ENCODE measurements around the gene ZNF273.
"Not testable (repeated sequence)": the region's sequence is repeated elsewhere in the genome, so short reads cannot be mapped to it uniquely, and the experiment has no call there.

ZNF273 gene

DNA sequence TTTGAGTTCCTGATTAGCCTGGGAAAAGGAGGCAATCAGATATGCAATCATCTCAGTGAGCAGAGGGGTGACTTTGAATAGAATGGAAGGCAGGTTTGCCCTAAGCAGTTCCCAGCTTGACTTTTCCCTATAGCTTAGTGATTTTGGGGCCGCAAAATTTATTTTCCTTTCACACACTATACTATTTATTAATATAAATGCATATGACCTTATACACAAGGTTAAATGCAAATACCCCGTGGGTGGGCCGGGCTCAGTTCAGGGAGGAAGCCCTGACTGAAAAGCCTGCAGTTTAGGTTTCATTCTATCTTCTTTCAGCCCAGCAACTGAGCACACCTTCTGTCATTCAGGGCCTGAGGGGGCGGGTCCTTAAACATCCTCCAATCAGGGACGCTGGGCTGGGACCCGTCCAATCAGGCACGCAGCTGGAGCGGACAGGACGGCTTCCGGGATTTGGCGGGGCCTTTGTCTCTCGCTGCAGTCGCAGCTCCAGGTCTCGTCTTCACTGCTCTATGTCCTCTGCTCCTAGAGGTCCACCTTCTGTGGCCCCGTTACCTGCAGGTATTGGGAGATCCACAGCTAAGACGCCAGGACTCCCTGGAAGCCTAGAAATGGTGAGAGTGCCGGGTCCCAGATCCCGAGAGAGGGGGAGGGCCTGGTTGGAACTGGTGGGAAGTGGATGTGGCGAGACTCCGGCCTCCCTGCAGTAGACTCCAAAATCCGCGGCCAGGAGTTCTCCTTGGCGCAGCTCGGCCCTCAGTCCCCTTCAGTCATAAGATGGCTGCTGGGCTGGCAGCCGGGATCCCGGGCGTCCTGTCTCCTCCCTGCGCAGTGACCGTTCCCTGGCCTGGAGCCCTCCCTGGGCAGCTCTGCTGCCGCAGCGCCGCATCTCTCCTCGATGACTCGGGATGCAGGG lies at the start of gene ZNF273:
TSS of gene ZNF273 (plus strand) at position 468 of the 916 bp plus-strand sequence. CDS start at position 513, 45 bp downstream.
- peak; percentile 91 for DNase-seq (ENCODE audit: low spot score)

- DNase-seq (ENCODE audit: low spot score) = no peak
Observed at GRCh38 chr7:64853679-64854078, 49.4 kb upstream of the ZNF273 start.

DNA sequence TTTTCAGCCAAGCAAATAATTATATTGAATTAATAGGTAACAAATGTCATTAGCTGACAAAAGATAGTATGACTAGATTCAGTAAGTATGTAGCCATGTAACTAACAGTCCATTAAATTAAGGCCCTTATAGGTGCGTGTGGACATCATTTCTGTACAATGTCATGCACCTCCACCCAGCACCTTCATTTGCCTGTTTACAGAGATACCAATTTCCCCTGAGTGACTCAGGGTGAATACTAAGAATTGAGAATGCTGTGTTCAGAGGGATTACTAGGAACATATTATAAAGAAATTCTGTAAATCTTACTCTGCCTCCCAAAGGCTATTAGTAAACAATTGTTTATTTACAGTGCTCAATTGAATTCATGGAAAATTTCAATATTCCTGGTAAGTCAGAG lies 48.1 kb upstream of the ZNF273 start:
- no peak for DNase-seq (ENCODE audit: low spot score)

DNA sequence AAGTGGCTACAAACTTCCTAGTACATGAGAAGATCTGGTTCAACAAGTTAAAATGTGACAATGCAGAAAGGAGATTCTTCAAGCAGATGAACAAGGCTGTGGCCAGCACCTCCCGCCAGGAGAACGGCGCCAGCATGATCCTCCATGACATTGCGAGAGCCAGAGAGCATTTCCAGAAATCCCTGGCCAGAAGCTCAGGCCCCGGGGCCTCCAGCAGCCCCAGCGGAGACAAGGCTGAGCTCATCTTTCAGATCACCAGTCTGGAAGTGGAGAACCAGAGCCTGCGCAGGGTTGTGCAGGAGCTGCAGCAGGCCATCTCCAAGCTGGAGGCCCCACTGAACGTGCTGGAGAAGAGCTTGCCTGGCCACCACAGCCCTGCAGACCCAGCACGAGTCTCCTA lies 40.1 kb upstream of the ZNF273 start:
- no peak for DNase-seq (ENCODE audit: low spot score)

DNA sequence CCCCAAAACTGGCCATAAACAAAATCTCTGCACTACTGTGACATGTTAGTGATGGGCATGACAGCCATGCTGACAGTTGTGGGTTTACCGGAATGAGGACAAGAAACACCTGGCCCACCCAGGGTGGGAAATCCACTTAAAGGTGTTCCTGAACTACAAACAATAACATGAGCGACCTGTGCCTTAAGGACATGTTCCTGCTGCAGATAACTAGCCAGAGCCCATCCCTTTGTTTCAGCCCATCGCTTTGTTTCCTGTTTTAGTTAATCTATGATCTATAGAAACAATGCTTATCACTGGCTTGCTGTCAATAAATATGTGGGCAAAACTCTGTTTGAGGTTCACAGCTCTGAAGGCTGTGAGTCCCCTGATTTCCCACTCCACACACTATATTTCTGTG lies 39.5 kb upstream of the ZNF273 start:
- not testable (repeated sequence) for DNase-seq (ENCODE audit: low spot score)

DNA sequence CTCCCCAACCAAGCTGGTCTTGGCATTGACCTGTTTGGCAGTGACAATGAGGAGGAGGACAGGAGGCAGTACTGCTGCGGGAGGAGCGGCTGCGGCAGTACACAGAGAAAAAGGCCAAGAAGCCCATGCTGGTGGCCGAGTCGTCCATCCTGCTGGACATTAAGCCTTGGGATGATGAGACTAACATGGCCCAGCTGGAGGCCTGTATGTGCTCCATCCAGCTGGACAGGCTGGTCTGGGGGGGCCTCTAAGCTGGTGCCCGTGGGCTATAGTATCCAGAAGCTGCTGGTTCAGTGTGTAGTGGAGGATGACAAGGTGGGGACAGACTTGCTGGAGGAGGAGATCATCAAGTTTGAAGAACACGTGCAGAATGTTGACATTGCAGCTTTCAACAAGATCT lies 39.1 kb upstream of the ZNF273 start:
- no peak for DNase-seq (ENCODE audit: low spot score)

GRCh38 chr7:64867863-64868440 lies 35.1 kb upstream of the ZNF273 start:
- no peak for DNase-seq (ENCODE audit: low spot score)

DNA sequence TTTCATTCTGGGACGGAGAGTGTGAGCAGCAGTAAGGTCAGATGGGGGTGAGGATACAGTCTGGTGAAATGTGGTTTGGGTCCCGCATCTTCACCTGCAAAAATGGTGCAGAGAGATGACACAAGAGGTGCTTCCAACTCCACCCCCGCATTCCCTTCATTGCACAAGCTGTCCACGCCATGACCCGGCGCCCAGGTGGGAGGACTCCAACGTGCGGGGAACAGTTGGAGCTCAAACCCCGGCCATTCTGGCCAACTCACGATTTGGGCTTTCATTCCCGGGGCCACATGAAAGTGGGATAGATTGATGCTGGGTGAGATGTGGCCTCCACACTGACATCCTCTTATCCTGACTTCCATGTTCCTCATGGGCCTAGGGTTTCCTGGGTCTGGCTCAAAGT lies 34.6 kb upstream of the ZNF273 start:
- DNase-seq (ENCODE audit: low spot score) = no peak

GRCh38 chr7:64869121-64869725 lies 33.9 kb upstream of the ZNF273 start:
- DNase-seq (ENCODE audit: low spot score) = no peak

- DNase-seq (ENCODE audit: low spot score) = no peak
Observed at GRCh38 chr7:64869912-64870562, 33.0 kb upstream of the ZNF273 start.

GRCh38 chr7:64870656-64871055 lies 32.4 kb upstream of the ZNF273 start:
- no peak for DNase-seq (ENCODE audit: low spot score)

DNA sequence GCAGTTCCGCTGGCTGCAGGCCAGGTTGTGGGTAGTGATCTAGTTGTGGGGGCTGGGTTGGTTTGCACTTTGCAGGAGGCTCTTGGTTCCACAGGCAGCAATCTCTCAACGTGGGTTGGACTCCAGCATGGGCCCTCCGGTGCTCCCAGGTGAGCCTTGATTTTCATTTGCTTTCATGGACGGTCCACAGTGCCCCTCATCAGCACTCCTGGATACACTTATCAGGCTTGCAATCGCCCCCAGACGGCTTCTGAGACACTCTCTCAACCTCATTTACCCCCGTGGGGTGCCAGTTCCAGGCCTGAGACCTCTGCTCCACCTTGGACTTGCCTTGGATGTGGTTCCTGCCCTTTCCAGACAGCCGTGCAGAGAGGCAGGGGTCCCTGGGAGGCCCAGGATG lies 31.3 kb upstream of the ZNF273 start:
- DNase-seq (ENCODE audit: low spot score) = no peak

GRCh38 chr7:64872351-64873154 lies 30.5 kb upstream of the ZNF273 start:
- no peak for DNase-seq (ENCODE audit: low spot score)

DNA sequence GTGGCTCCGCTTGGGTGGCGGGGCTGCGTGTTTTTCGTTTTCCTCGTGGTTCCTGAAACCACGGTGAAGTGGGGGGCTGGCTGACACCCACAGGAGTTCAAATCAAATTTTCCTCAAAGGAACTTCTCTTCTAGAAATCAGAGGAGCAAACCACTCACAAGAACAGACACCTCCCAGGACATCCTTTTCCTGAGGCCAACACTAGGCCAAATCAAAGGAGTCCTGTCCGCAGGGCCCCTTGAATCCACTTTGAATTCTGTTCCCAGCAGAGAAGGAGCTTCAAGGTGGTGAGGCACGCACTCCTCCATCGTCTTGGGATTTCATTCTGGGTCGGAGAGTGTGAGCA lies 29.9 kb upstream of the ZNF273 start:
- no peak for DNase-seq (ENCODE audit: low spot score)

- DNase-seq (ENCODE audit: low spot score) = no peak
Observed at GRCh38 chr7:64873517-64873916, 29.6 kb upstream of the ZNF273 start.

- no peak for DNase-seq (ENCODE audit: low spot score)
Observed at GRCh38 chr7:64874114-64874513, 29.0 kb upstream of the ZNF273 start.

GRCh38 chr7:64874562-64875250 lies 28.4 kb upstream of the ZNF273 start:
- no peak for DNase-seq (ENCODE audit: low spot score)

- DNase-seq (ENCODE audit: low spot score) = no peak
Observed at GRCh38 chr7:64875258-64875657, 27.8 kb upstream of the ZNF273 start.

- no peak for DNase-seq (ENCODE audit: low spot score)
Observed at GRCh38 chr7:64875658-64876406, 27.2 kb upstream of the ZNF273 start.

All from SW480 (cell line).